ENCODE data around the gene KCNAB2. TPM values are rescaled to one million over a fixed set of nuclear protein-coding genes. Genes with fewer than 3 reads are reported as not detected.

The KCNAB2 gene
- total RNA-seq, 2 donors from 2014 or later: 4.7 to 6.4 TPM

- no peak for DNase-seq
- Histone ChIP-seq H3K36me3 (no peaks in the 10 kb centered on the region), H3K4me1 (no peaks in the 10 kb centered on the region), H3K27me3 (no peaks in the 10 kb centered on the region), H3K27ac (no peak overlapping the region), H3K4me3 (no peak overlapping the region), H3K9ac (ENCODE audit: low read depth in 2 of 2, low read length in 2 of 2) (no peak overlapping the region), H3K9me3 (no peaks in the 10 kb centered on the region)
- TF ChIP-seq, protein P1, sequence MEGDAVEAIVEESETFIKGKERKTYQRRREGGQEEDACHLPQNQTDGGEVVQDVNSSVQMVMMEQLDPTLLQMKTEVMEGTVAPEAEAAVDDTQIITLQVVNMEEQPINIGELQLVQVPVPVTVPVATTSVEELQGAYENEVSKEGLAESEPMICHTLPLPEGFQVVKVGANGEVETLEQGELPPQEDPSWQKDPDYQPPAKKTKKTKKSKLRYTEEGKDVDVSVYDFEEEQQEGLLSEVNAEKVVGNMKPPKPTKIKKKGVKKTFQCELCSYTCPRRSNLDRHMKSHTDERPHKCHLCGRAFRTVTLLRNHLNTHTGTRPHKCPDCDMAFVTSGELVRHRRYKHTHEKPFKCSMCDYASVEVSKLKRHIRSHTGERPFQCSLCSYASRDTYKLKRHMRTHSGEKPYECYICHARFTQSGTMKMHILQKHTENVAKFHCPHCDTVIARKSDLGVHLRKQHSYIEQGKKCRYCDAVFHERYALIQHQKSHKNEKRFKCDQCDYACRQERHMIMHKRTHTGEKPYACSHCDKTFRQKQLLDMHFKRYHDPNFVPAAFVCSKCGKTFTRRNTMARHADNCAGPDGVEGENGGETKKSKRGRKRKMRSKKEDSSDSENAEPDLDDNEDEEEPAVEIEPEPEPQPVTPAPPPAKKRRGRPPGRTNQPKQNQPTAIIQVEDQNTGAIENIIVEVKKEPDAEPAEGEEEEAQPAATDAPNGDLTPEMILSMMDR (IDR thresholded peaks at IDR 0.05): no peak
- intact Hi-C loops (cut with DNase I): no loop called here
Measured at GRCh38 chr1:6019166-6019845, 26.4 kb upstream of the KCNAB2 start.

DNA sequence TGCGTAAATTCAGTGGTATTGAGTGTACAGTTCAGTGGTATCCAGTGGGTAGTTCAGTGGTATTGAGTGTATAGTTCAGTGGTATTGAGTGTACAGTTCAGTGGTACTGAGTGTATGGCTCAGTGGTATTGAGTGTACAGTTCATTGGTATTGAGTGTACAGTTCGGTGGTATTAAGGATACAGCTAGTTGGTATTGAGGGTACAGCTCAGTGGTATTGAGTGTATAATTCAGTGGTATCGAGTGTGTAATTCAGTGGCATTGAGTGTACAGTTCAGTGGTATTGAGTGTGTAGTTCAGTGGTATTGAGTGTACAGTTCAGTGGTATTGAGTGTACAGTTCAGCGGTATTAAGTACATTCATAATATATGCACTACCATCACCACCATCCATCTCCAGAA is 23.5 kb upstream of the KCNAB2 start:
- TF ChIP-seq, protein P1 (IDR thresholded peaks at IDR 0.05): no peak
- DNase-seq: no peak
- Histone ChIP-seq H3K4me3 (no peak overlapping the region), H3K4me1 (peaks cover 3% of the 10 kb centered on the region), H3K27ac (no peak overlapping the region), H3K36me3 (no peaks in the 10 kb centered on the region), H3K9me3 (no peaks in the 10 kb centered on the region), H3K9ac (ENCODE audit: low read depth in 2 of 2, low read length in 2 of 2) (no peak overlapping the region), H3K27me3 (no peaks in the 10 kb centered on the region)
- intact Hi-C loops (cut with DNase I): no loop called here

DNA sequence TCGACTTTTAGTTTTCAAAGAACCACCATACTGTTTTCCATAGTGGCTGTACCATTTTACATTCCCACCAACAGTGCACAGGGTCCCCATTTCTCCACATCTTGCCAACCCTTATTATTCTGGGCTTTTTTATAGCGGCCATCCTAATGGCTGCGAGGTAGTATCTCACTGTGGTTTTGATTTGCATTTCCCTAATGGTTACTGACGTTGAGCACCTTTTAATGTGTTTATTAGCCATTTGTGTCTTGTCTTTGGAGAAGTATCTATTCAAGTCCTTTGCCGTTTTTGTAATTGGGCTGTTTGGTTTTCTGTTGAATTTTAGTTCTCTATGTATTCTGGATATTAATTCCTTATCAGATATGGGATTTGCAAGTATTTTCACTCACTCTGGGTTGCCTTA is 22.3 kb upstream of the KCNAB2 start:
- Histone ChIP-seq H3K4me1 (peaks cover 3% of the 10 kb centered on the region), H3K4me3 (no peak overlapping the region), H3K27me3 (no peaks in the 10 kb centered on the region), H3K27ac (no peak overlapping the region), H3K9ac (ENCODE audit: low read depth in 2 of 2, low read length in 2 of 2) (no peak overlapping the region), H3K36me3 (no peaks in the 10 kb centered on the region), H3K9me3 (no peaks in the 10 kb centered on the region)
- DNase-seq: no peak
- intact Hi-C loops (cut with DNase I): no loop called here
- TF ChIP-seq, protein P1 (IDR thresholded peaks at IDR 0.05): no peak

GRCh38 chr1:6024376-6024775 is 21.3 kb upstream of the KCNAB2 start:
- intact Hi-C loops (cut with DNase I): no loop called here
- Histone ChIP-seq H3K36me3 (no peaks in the 10 kb centered on the region), H3K27ac (no peak overlapping the region), H3K4me1 (peaks cover 3% of the 10 kb centered on the region), H3K9ac (ENCODE audit: low read depth in 2 of 2, low read length in 2 of 2) (no peak overlapping the region), H3K9me3 (no peaks in the 10 kb centered on the region), H3K27me3 (no peaks in the 10 kb centered on the region), H3K4me3 (no peak overlapping the region)
- no peak for DNase-seq
- TF ChIP-seq, protein P1 (IDR thresholded peaks at IDR 0.05): no peak

DNA sequence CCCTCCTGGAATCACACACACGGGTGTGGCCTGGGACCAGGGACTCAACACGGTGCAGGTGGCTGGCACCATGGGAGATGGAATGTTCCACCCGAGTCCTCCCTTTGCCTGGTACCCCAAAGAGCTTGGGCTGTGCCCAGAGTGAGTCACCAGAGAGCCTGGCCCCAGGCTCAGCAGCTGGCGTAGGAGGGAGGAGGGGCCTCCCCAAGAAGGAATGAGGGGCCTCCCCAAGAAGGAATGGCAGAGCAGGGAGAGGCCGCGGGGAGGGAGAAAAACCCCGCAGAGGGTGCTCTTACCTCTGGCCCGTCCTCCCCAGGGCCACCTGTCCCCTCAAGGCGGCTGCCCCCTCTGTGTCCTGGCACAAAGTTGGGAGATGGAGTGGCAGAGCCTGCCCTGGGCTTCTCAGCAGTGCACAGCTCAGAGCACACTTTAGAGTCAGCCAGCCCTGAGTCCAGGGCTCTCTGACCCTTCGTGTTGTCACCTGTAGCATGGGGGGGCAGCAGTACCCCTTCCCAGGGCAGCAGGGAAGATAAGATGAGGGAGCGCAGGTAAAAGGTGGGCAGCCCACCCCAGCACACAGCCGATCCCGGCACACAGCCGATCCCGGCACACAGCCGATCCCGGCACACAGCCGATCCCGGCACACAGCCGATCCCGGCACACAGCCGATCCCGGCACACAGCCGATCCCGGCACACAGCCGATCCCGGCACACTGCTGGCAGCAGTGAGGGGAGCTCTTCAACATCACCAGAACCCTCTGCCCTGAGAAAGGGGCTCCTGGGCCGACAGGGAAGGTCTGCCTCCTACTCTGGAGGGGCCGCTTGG is 20.2 kb upstream of the KCNAB2 start:
- peak overlapping the region; percentile 57 for H3K27ac ChIP-seq

More for the DNA sequence above, 20.2 kb upstream of the KCNAB2 start:
- H3K9ac ChIP-seq (ENCODE audit: low read depth in 2 of 2, low read length in 2 of 2): peak overlapping the region; percentile 48 to 58
- H3K9me3 ChIP-seq: no peaks in the 10 kb centered on the region
- TF ChIP-seq, protein P1 (IDR thresholded peaks at IDR 0.05): no peak
- H3K27me3 ChIP-seq: no peaks in the 10 kb centered on the region
- peaks cover 3% of the 10 kb centered on the region for H3K4me1 ChIP-seq
- intact Hi-C loops (cut with DNase I): no loop called here
- DNase-seq: no peak
- H3K4me3 ChIP-seq: peak overlapping the region; percentile 38
- no peaks in the 10 kb centered on the region for H3K36me3 ChIP-seq
